Gastroesophageal sphincter (tissue), 3 donors: ENCODE measurements around the gene DKK1.

ENCODE experiments used
- EP300 ChIP-seq: sonication (generic); formaldehyde crosslinking; IDR thresholded peaks from one replicate; pipeline ENCODE4 v1.6.1; 2017; ENCODE audit warnings: antibody characterized with exemption, mild to moderate bottlenecking
- POLR2A ChIP-seq, 2 donors: fragments of 450-650 bp; IDR thresholded peaks; one replicate each; pipeline ENCODE4 v1.6.1; 2017; ENCODE audit warnings: antibody characterized with exemption in 2 of 2, mild to moderate bottlenecking in 2 of 2, moderate library complexity in 1 of 2
- POLR2AphosphoS5 ChIP-seq: sonication (generic); formaldehyde crosslinking; IDR thresholded peaks from one replicate; pipeline ENCODE4 v1.6.1; 2017; ENCODE audit warnings: antibody characterized with exemption
- TF ChIP-seq, protein P1 (sequence below), 4 experiments: fragments of 200-600 bp in 2 of 4; fragments of 450-650 bp in 2 of 4; sonication (generic) in 1 of 4; IDR thresholded peaks; one replicate each; pipeline ENCODE4 v1.5.1; 2017 to 2019; ENCODE audit warnings: antibody characterized with exemption in 4 of 4, mild to moderate bottlenecking in 2 of 4, moderate library complexity in 2 of 4

- TF ChIP-seq, protein P1, sequence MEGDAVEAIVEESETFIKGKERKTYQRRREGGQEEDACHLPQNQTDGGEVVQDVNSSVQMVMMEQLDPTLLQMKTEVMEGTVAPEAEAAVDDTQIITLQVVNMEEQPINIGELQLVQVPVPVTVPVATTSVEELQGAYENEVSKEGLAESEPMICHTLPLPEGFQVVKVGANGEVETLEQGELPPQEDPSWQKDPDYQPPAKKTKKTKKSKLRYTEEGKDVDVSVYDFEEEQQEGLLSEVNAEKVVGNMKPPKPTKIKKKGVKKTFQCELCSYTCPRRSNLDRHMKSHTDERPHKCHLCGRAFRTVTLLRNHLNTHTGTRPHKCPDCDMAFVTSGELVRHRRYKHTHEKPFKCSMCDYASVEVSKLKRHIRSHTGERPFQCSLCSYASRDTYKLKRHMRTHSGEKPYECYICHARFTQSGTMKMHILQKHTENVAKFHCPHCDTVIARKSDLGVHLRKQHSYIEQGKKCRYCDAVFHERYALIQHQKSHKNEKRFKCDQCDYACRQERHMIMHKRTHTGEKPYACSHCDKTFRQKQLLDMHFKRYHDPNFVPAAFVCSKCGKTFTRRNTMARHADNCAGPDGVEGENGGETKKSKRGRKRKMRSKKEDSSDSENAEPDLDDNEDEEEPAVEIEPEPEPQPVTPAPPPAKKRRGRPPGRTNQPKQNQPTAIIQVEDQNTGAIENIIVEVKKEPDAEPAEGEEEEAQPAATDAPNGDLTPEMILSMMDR (IDR thresholded peaks at IDR 0.05): no peak
- TF ChIP-seq POLR2A (IDR thresholded peaks at IDR 0.05) (no peak), POLR2AphosphoS5 (no peak), EP300 (no peak)
Measured at GRCh38 chr10:52276986-52277385, 37.1 kb upstream of the DKK1 start.
